LNCaP clone FGC (cell line): ENCODE data around the gene PALB2.
"Not testable (repeated sequence)": the region's sequence is repeated elsewhere in the genome, so short reads cannot be mapped to it uniquely, and the experiment has no call there.

Experiments used
- DNase-seq: peaks from one replicate; pipeline ENCODE4 v3.0.0-alpha.2; 2011; ENCODE audit warnings: low read depth
- H3K4me3 ChIP-seq: 2 replicates; pipeline ENCODE4 v1.5.1; 2011; ENCODE audit warnings: mild to moderate bottlenecking, low read depth, low read length, control low read depth
- CTCF ChIP-seq: IDR thresholded peaks from 2 replicates; pipeline ENCODE4 v1.5.1; 2012; ENCODE audit warnings: mild to moderate bottlenecking; ENCODE audit not compliant: control insufficient read depth, insufficient read depth; ENCODE audit errors: extremely low read depth

Gene PALB2

GRCh38 chr16:23611936-23612335 lies 29.2 kb downstream of the PALB2 start:
- no peak for DNase-seq
- H3K4me3 ChIP-seq = no peak overlapping the region

DNA sequence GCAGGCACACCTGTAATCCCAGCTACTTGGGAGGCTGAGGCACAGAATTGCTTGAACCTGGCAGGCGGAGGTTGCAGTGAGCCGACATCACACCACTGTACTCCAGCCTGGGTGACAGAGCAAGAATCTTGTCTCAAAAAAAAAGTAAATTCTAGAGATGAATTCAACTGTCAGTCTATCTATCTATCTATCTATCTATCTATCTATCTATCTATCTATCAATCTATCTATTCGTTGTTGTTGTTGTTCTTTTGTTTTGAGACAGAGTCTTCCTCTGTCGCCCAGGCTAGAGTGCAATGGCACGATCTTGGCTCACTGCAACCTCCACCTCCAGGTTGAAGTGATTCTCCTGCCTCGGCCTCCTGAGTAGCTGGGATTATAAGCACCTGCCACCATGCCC lies 30.2 kb downstream of the PALB2 start:
- not testable (repeated sequence) for DNase-seq, H3K4me3 ChIP-seq

More at GRCh38 chr16:23611936-23612335, 29.2 kb downstream of the PALB2 start:
- no peak for TF ChIP-seq CTCF

- DNase-seq = no peak
- H3K4me3 ChIP-seq = no peak overlapping the region
- no peak for TF ChIP-seq CTCF
These were observed 31.2 kb downstream of the PALB2 start for GRCh38 chr16:23609929-23610328.

- DNase-seq = peak; percentile 23
- TF ChIP-seq CTCF = no peak
- H3K4me3 ChIP-seq = no peak overlapping the region
These were observed 32.9 kb downstream of the PALB2 start for GRCh38 chr16:23608194-23608593.

DNA sequence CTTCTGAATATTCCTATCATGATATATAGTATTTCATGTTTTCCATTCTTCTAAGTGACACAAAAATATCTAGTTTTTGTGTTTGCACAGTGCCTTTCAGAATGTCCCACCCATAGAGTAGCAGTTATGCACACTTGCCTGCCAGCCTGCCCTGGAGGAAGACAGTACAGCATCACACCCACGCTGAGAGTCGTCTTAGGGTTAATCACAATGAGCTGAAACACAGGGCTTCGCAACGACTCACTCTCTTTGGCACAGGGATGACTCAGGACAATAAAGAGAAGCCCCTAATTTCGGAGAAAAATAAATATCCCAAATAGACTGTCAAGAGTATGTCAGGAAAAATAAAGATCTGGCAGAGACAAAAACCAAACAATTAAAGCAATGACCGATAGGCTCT lies 33.4 kb downstream of the PALB2 start:
- DNase-seq = no peak
- H3K4me3 ChIP-seq = no peak overlapping the region
- TF ChIP-seq CTCF = no peak

GRCh38 chr16:23597003-23597756 lies 43.9 kb downstream of the PALB2 start:
- H3K4me3 ChIP-seq = no peak overlapping the region
- no peak for TF ChIP-seq CTCF
- DNase-seq = no peak

GRCh38 chr16:23595951-23596720 lies 45.0 kb downstream of the PALB2 start, which contains the start of gene NDUFAB1:
Gene NDUFAB1 (minus strand): TSS chr16:23596316. CDS start chr16:23596290, 26 bp downstream.
- DNase-seq = peak; percentile 58
- peak; percentile 98 for TF ChIP-seq CTCF
- peak within 1 kb of the TSS; percentile 100 for H3K4me3 ChIP-seq
